Midbrain (tissue), 1 donor: ENCODE data around the gene UMOD.
A peak's percentile ranks its signal among the peaks of the same experiment; 100 is the strongest.

Source experiments
- DNase-seq: peaks from one replicate; lab custom pipeline; 2025; lab: John Stamatoyannopoulos, UW

UMOD gene

GRCh38 chr16:20352615-20353014, at the start of gene UMOD:
UMOD (minus strand) TSS chr16:20352715; CDS start chr16:20350737, 1,978 bp downstream.
- DNase-seq: no peak

- no peak for DNase-seq
Observed at GRCh38 chr16:20401475-20402016, 49.0 kb upstream of the UMOD start.

- no peak for DNase-seq
Observed at GRCh38 chr16:20401066-20401465, 48.6 kb upstream of the UMOD start.

- DNase-seq: no peak
Observed at GRCh38 chr16:20399185-20399584, 46.7 kb upstream of the UMOD start.

GRCh38 chr16:20398603-20399002, 46.1 kb upstream of the UMOD start:
- DNase-seq: no peak

GRCh38 chr16:20397468-20398074, 45.1 kb upstream of the UMOD start:
- no peak for DNase-seq

- DNase-seq: no peak
Observed at GRCh38 chr16:20396846-20397467, 44.4 kb upstream of the UMOD start.

GRCh38 chr16:20395946-20396345, 43.4 kb upstream of the UMOD start:
- no peak for DNase-seq

- DNase-seq: no peak
Observed at GRCh38 chr16:20393801-20394577, 41.5 kb upstream of the UMOD start.

- DNase-seq: no peak
Observed at GRCh38 chr16:20391045-20391444, 38.5 kb upstream of the UMOD start.

GRCh38 chr16:20388854-20389253, 36.3 kb upstream of the UMOD start:
- DNase-seq: no peak

GRCh38 chr16:20387978-20388377, 35.5 kb upstream of the UMOD start:
- DNase-seq: no peak

- DNase-seq: peak; percentile 61
Observed at GRCh38 chr16:20385844-20386832, 33.6 kb upstream of the UMOD start.

- DNase-seq: peak; percentile 76
Observed at GRCh38 chr16:20383106-20384029, 30.9 kb upstream of the UMOD start.

- no peak for DNase-seq
Observed at GRCh38 chr16:20382202-20382948, 29.9 kb upstream of the UMOD start.

GRCh38 chr16:20380782-20381181, 28.3 kb upstream of the UMOD start:
- no peak for DNase-seq

- no peak for DNase-seq
Observed at GRCh38 chr16:20377181-20377580, 24.7 kb upstream of the UMOD start.

GRCh38 chr16:20372701-20373100, 20.2 kb upstream of the UMOD start:
- DNase-seq: no peak

GRCh38 chr16:20369452-20370054, 17.0 kb upstream of the UMOD start:
- DNase-seq: no peak
